Measurements from ENCODE around the gene TIMP1.

Gene TIMP1

DNA sequence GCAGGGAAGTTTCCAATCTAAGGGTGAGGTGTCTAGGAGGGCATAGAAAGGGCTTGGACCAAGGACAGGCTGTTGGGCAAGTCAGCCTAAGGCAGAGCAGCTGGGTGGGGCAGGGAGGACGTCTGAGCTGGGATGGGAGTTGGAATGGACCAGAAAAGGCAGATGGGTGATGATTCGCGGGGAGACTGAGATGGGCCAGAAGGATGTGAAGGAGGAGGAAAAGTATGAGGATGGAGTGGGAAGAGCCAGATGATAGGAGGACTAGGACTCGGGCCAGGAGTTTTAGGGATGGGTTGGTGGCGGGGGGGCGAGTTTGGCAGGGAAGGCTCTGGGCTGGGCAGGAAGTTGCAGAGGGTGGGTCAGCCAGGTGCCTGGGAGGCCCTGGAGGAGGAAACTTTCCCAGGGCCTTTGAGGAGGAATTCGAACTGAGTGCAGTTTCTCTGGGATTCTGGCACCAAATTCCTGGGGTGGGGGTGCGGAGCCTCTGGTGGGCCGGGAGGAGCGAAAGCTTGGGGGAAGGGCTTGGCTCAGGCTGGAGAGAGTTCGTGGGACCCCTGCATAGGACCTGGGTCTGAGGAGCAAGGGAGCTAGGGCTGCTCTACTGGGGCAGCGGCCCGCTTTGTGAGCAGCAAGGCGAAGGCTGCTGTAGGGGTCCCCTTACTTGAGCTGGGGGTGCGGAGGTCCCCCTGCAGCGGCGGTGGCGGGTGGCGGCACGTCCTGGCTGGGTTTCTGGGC, 8.7 kb upstream of the TIMP1 start:
- TF ChIP-seq CTCF (IDR thresholded peaks at IDR 0.05; ENCODE audit: insufficient read depth, low read depth, low read length, missing control alignments) = no peak
- DNase-seq (ENCODE audit: low read depth) = peak; percentile 62
- H3K4me3 ChIP-seq (ENCODE audit: low read length) = peak overlapping the region; percentile 7

DNA sequence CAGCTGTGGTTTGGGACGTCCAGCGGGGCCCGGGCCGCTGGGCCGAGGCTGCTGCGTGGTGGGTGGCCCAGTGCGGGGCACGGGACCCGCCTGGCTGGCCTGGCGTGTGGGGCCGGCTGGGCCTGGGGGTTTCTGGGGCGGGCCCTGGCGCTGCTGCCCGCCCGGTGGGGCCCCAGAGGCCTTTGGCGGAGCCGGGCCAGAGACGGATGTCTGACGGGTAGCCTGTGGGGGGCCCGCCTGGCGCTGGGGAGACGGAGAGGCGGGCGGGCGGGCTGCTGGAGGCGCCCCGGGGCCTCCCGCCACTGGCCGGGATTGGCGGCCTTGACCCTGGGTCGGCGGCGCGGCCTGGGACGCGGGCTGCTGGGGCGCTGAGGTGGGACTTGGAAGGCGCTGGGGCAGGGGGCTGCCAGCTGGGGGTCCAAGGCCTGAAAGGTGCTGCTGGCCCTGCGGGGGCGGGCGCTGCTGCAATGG, 8.1 kb upstream of the TIMP1 start:
- no peak for DNase-seq (ENCODE audit: low read depth)
- TF ChIP-seq CTCF (IDR thresholded peaks at IDR 0.05; ENCODE audit: insufficient read depth, low read depth, low read length, missing control alignments) = no peak
- H3K4me3 ChIP-seq (ENCODE audit: low read length) = no peak overlapping the region

DNA sequence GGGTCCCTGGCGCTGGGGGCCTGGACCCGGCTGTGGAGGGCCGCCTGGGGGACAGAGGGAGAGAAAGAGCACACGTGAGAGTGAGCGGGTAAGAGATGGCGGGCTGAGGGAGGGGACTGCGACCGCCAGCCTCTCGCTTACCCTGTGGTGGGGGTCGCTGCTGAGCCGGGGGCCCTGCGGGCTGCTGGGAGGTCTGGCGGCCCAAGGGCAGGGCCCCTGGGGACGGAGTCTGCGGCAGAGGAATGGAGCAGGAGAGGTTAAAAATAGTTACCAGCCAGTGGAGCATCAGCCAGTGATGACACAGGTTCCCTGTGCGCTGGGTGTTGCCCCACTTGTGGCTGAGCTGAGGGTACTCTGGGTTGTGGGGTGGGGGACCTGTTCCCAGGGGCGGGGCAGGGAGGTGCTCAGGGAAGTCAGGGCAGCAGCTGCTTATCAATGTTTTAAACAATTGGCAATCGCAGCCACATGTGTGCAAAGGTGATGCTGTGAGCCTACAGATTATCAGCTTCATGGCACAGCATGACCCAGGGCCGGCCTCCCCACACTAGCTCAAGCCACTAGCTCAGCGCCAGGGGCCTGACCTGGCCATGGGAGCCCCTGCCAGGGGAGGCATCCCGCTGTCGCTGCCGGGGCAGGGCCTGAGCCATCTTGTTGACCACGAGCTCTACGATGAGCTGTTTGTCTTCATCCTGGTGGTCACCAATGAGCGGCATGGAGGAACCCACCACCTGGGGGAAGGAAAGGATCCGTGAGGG, 7.5 kb upstream of the TIMP1 start:
- no peak for DNase-seq (ENCODE audit: low read depth)
- no peak for TF ChIP-seq CTCF (IDR thresholded peaks at IDR 0.05; ENCODE audit: insufficient read depth, low read depth, low read length, missing control alignments)
- H3K4me3 ChIP-seq (ENCODE audit: low read length) = no peak overlapping the region

DNA sequence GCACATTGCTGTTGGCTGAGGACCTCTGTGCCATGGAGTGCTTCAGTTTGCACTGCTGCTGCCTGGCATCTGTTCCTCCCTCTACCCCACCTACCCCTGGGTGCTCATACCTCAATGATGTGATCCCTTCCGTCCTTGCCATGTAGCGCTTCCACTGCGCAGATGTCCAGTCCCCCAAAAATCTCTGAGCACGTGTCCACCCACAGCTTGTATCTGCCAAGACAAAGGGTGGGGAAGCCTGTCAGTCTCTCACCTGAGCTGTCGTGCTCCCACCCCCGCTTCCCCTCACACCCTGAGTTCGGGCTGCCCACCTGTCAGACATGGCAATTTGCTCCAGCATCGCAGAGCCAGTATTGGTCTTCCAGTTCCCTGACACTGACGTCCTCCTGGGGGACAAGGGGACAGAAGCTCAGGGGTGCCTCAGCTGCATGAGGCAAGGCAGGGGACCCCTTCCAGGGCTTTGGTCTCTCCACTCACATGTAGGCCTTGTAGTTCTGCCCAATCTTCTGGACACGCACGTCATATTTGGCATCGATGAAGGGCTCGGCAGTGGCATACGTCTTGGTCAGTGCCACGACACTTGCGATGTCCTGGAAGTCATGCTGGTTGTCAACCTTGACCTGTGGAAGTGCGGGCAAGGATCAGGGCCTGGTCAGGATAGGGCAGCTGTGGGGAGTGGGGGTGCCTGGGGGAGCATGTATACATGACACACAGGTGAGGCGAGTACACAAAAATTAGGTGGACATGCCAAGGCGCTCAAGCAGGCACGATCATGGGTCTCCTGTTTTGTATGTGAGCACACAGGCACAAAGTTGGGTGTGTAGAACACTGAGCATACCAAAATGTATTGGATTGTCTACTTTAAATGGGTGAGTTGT, 6.0 kb upstream of the TIMP1 start:
- no peak for TF ChIP-seq CTCF (IDR thresholded peaks at IDR 0.05; ENCODE audit: insufficient read depth, low read depth, low read length, missing control alignments)
- H3K4me3 ChIP-seq (ENCODE audit: low read length) = no peak overlapping the region
- DNase-seq (ENCODE audit: low read depth) = no peak

GRCh38 chrX:47577424-47577823, 4.8 kb upstream of the TIMP1 start:
- no peak for DNase-seq (ENCODE audit: low read depth)
- no peak for TF ChIP-seq CTCF (IDR thresholded peaks at IDR 0.05; ENCODE audit: insufficient read depth, low read depth, low read length, missing control alignments)
- no peak overlapping the region for H3K4me3 ChIP-seq (ENCODE audit: low read length)

- DNase-seq (ENCODE audit: low read depth) = no peak
- no peak overlapping the region for H3K4me3 ChIP-seq (ENCODE audit: low read length)
- no peak for TF ChIP-seq CTCF (IDR thresholded peaks at IDR 0.05; ENCODE audit: insufficient read depth, low read depth, low read length, missing control alignments)
Measured at GRCh38 chrX:47577901-47578300, 4.3 kb upstream of the TIMP1 start.

Measured in epithelial cell of esophagus (primary cell).